Stimulated activated CD4-positive, alpha-beta T cell treated with anti-CD3 and anti-CD28 coated beads, TNF-alpha, amount 100 ng/mL, for 24 hours (primary cell): ENCODE data around the gene SRGAP2B.
"Not testable (repeated sequence)": the region's sequence is repeated elsewhere in the genome, so short reads cannot be mapped to it uniquely, and the experiment has no call there.

Experiments
- DNase-seq, 3 experiments: peaks; one replicate each; pipeline ENCODE4 v3.0.0-alpha.2; 2020; ENCODE audit warnings: low read depth in 3 of 3

SRGAP2B gene

DNA sequence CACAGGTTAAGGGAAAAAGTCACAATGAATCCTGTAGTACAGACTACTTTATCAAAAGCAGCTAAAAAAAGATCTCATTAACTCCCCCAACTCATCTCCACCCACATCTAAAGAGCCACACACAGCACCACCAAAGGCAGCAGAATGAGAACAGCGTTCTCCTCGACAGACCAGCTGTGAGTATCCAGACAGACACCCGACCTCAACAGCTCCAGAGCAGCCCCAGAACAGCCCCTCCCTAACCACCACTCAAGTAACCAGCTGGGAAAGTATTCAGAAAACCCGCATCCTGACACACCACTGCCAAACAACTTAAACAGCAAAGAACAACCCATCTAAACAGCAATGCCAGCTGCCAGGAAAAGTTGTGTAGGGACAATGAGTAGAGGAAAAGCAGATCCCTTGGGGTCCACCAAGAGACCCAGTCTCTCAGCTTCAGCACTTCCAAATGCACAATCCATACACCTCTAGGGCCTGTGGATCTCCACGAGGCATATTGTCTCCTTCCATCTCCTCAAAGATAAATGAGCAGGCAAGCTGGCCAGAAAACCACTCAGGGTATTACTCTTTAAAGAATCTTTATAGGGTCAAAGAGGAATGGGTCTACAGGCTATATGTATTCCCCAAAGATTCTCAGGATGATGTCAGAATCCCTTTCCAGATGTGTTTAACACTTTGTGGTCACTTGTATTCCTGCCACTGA is 49.4 kb downstream of the SRGAP2B start:
- DNase-seq: not testable (repeated sequence)

- DNase-seq: not testable (repeated sequence)
Observed at GRCh38 chr1:145041519-145041918, 53.6 kb downstream of the SRGAP2B start.

GRCh38 chr1:145036019-145036418 is 59.1 kb downstream of the SRGAP2B start:
- not testable (repeated sequence) for DNase-seq

DNA sequence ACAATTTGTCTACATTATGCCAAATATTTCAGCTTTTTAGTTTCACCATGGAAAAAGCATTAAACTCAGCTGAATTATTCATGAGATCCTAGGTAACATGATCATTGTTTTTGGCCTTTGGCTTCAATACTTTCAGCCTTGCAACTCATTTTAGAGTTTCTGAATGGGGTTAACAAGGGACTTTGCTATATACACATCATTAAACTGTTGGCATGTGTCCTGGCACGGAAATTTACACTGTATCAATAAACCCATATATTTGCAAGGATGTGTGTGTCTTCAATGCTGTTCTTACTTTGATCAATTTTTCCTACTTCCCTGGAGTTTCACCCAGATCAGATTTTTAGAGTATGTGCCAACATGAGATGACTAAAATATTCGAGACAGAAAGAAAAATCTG is 61.6 kb downstream of the SRGAP2B start:
- DNase-seq: not testable (repeated sequence)

DNA sequence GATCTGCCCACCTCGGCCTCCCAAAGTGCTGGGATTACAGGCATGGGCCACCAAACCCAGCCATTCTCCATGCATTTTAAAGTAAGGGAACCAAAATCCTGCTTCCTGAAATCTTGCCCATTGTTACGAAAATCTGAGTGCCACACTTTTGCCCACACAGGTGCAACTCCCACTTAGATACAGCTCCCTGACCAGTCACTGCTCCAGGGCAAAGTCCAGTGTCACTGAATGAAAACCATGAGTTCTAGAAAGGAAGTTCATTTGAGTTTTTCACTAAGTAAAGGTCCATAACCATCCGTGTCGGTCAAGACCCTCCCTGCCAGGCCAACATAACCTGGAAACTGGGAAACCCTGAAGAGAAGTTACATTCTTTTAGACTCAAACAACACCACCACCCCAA is 67.9 kb downstream of the SRGAP2B start:
- DNase-seq: not testable (repeated sequence)

- not testable (repeated sequence) for DNase-seq
Observed at GRCh38 chr1:145025286-145025685, 69.8 kb downstream of the SRGAP2B start.

GRCh38 chr1:145022259-145022658 is 72.9 kb downstream of the SRGAP2B start:
- not testable (repeated sequence) for DNase-seq

DNA sequence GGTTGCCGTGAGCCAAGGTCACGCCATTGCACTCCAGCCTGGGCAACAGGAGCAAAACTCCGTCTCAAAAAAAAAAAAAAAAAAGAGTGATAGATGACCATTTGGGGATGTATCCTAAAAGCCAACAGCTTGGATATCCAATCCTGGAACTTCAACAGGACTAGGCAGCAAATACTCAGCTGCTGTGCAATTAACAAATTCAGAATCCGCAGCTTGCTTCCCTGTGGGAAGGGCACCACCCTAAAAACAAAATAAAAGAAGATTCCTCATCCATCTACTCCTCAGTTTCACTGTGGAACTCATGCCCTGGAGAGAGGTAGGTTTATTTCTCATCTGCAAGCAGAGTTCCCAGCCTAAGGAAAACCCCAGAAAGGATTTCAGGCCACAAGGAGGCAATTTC is 73.4 kb downstream of the SRGAP2B start:
- DNase-seq: not testable (repeated sequence)

DNA sequence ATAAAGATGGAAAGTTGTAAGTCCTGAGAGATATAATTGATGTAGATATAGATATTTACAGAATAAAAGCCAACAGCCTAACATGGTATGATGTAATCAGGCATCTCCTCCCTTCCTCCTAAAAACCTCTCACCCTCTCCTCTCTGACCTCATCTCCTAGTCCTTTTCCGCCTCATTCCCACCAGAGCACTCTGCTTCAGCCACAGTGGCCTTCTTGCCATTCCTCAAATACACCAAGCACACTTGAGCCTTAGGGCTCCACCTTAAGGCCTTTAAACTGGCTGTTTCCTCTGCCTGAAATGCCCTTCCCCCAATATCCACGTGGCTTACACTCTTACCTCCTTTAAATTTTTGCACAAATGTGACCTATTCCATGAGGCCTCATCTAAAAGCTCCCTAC is 75.4 kb downstream of the SRGAP2B start:
- not testable (repeated sequence) for DNase-seq

DNA sequence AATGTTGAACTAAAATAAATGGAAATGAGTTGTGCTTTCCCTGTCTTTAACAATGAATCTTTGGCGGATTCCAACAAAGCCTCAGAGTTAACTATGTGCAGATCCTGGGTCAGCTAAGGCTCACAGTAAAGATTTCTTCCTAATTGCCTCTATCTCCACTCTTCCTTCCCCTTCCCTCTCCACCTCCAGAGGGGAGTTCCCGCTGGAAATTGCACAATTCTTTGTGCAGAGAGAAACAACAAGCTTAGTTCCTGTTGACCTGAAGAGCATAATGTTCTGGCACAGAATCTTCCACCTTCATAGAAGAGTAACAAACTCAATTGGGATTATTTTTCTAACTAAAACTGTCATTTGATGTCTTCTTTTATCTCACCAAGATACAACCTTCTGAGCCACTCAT is 77.4 kb downstream of the SRGAP2B start:
- DNase-seq: not testable (repeated sequence)

DNA sequence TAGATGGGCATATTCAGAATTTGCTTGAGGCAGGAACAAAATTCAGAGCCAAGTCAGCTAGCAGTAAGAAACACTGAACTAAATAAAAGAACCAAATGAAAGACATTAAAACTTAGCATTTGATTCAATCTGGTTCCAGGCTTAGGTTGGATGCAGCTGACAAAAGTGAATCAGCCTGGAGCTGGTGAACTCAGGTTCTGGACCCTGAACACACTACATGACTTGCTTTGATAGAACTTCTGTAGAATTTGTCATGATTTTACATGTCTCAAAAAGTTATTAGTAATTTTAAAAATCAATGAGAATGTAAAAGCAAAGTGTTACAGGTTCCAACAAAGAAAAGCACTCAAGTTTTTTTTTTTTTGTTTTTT is 78.7 kb downstream of the SRGAP2B start:
- DNase-seq: not testable (repeated sequence)

DNA sequence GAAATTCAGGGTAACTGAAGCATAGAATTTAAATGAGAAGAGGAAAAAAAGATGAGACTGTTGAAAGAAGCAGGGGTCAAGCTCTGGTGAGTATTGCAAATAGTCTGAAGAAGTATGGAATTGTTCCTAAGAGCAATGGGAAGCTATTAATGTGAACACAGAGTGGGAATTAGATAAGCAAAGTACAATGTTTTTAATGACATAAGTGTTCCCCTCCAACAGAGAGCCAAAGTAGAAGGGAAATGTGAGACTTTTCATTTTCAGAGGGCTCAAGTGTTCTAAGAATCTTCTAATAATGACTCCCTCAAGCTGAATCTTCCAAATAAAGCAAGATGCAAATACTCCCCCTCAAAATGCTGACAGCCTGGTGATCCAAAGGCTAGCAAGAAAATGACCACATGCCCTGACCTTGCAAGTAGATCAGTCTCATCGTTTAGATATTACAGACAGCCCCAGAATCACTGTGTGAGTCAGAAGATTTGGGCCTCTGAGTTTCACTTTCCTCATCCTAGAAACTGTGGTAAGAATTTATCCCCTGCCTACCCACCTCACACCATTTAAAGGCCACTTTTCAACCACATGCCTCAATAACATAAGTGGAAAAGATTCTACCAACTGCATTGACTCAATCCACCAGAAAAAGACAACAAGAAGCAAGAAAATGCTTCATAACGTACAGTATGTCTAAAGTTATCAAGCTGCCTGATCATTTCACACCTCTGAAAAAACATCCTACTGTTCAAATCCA is 79.2 kb downstream of the SRGAP2B start:
- DNase-seq: not testable (repeated sequence)

DNA sequence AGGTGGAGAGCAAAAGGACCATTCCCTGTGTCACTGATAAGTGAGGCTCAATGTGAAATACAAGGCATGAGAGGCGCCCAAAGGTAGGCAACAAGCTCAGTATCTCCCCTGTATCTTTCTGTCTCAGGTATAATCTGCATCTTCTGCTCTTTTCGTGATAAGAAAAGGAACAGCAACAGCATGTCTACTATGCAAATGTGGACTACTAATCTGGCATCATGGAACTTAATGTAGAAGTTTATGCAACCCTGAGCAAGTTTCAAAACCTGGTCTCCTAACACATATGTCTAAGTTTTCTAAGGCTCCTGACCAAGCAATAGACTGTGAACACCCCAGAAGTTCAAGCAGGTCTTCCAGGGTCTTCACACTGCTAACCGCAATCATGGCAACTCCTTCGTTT is 81.8 kb downstream of the SRGAP2B start:
- not testable (repeated sequence) for DNase-seq

- not testable (repeated sequence) for DNase-seq
Observed at GRCh38 chr1:145011811-145012210, 83.3 kb downstream of the SRGAP2B start.

- DNase-seq: not testable (repeated sequence)
Observed at GRCh38 chr1:145010580-145010979, 84.5 kb downstream of the SRGAP2B start.

- DNase-seq: not testable (repeated sequence)
Observed at GRCh38 chr1:145009928-145010327, 85.2 kb downstream of the SRGAP2B start.

- DNase-seq: not testable (repeated sequence)
Observed at GRCh38 chr1:145008388-145008787, 86.7 kb downstream of the SRGAP2B start.

- DNase-seq: not testable (repeated sequence)
Observed at GRCh38 chr1:145005142-145005541, 90.0 kb downstream of the SRGAP2B start.

GRCh38 chr1:145001381-145001780 is 93.7 kb downstream of the SRGAP2B start:
- DNase-seq: not testable (repeated sequence)

DNA sequence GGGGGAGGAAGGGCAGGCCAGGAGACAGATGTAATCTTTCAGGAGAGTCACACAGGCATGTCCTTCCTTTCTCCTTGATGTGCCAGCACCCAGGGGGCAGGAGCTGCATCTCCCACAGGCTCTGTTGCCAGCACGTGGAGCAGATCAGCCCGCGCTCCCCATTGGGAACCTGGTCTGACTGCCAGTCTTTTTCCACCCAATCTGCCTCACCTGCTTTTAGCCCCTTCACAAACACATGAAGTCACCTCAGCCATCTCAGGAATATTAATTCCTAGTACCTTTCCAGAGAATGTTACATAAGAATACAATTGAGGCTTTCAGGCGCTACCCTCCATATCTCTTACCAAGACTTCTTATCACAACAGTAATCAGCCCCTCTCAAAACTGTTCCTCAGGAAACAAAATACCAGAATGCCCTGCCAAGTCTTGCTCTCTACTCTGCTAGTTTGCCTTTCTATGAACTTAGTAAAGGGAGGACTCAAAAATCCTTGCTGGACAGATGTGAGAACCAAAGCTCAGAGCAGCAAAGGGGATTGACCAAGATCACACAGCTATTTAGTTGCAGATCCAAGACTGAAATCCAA is 94.3 kb downstream of the SRGAP2B start:
- not testable (repeated sequence) for DNase-seq

DNA sequence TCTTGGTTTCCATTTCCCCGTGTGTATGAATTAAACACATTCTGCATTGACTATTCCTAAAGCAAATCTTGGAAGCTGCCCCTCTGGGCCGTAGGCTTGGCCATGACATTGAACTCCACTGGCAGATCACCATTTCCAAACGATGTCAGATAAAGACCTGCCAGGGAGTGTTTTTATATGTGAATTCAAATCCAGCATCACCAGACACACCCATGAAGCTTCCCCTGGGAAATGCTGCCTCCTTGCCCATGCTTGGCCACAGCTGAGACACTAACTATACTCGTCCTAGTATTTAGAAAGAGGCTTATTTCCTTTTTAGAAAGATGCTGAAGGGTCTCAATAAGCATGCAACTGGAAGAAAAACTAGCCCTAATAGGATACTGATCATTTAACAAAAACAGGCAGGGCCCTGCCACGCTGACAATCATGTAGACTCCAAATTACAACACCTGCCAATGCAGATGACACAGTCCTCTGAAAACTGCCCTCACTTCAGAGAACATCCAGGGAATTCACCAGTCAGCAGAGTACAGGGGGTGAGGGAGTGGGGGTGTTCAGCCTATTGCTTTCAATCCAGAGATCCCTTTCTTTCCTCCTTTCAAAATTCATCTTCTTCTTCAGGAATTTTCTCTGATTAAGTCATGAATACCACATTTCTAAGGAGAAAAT is 94.9 kb downstream of the SRGAP2B start:
- DNase-seq: not testable (repeated sequence)

GRCh38 chr1:144998981-144999273 is 96.2 kb downstream of the SRGAP2B start:
- not testable (repeated sequence) for DNase-seq
